H1 (cell line): ENCODE data around the gene INO80. TPM values are rescaled to one million over a fixed set of nuclear protein-coding genes. Genes with fewer than 3 reads are reported as not detected.

Experiments used
- CTCF ChIA-PET: fragments of 300-600 bp; sonication (Branson Sonifier 250); formaldehyde crosslinking; loops from one replicate; lab custom pipeline; 2021; ENCODE audit not compliant: partially characterized antibody; lab: Charles Lee
- POLR2A ChIA-PET: fragments of 300-600 bp; sonication (Branson Sonifier 250); formaldehyde crosslinking; loops from one replicate; lab custom pipeline; 2021; ENCODE audit warnings: inconsistent platforms; ENCODE audit not compliant: partially characterized antibody; lab: Charles Lee
- DNase-seq, 2 experiments: peaks; one replicate each; pipeline versions ENCODE4 v3.0.0 to v3.0.0-alpha.2; 2010 to 2022; ENCODE audit warnings: low spot score in 2 of 2, low read depth in 1 of 2, mixed read lengths in 1 of 2
- FAIRE-seq: peaks from 2 replicates; lab custom pipeline; 2011; peaks lifted over from hg19 to GRCh38; lab: Jason Lieb, UNC
- H2AFZ ChIP-seq: 2 replicates; pipeline ENCODE4 v1.8.1; 2012; ENCODE audit warnings: low read length, inconsistent platforms
- H2AK5ac ChIP-seq: 2 replicates; pipeline ENCODE4 v1.6.1; 2013; ENCODE audit warnings: low read depth, low read length
- H2BK120ac ChIP-seq: replicated peaks from 2 replicates; pipeline ENCODE3; 2013; ENCODE audit warnings: low read depth, low read length, inconsistent platforms
- H2BK12ac ChIP-seq: 2 replicates; pipeline ENCODE4 v1.6.1; 2013; ENCODE audit warnings: low read depth, low read length
- H2BK15ac ChIP-seq: 2 replicates; pipeline ENCODE4 v1.6.1; 2013; ENCODE audit warnings: low read length
- H2BK20ac ChIP-seq: 2 replicates; pipeline ENCODE4 v1.6.1; 2013; ENCODE audit warnings: low read length
- H2BK5ac ChIP-seq: 2 replicates; pipeline ENCODE4 v1.6.1; 2013; ENCODE audit warnings: low read depth, low read length
- H3K14ac ChIP-seq: 2 replicates; pipeline ENCODE4 v1.6.1; 2013; ENCODE audit warnings: inconsistent platforms; ENCODE audit not compliant: insufficient read length
- H3K18ac ChIP-seq: 2 replicates; pipeline ENCODE4 v1.6.1; 2013; ENCODE audit warnings: low read length; ENCODE audit errors: extremely low read depth
- H3K23ac ChIP-seq: 2 replicates; pipeline ENCODE4 v1.6.1; 2013; ENCODE audit warnings: inconsistent platforms; ENCODE audit not compliant: insufficient read length
- H3K23me2 ChIP-seq: 2 replicates; pipeline ENCODE4 v1.6.1; 2013; ENCODE audit warnings: low read depth, low read length
- H3K27ac ChIP-seq: 2 replicates; pipeline ENCODE4 v1.6.1; 2011; ENCODE audit warnings: low read depth, low read length, inconsistent platforms
- H3K27me3 ChIP-seq, 4 experiments: replicated peaks in 1 of 4; 1 replicate in 1 of 4; 2 replicates in 3 of 4; pipeline versions ENCODE4 v1.6.1 to v1.8.1; 2011 to 2013; ENCODE audit warnings: low read length in 3 of 4, mild to moderate bottlenecking in 3 of 4, inconsistent platforms in 2 of 4, mixed read lengths in 2 of 4, moderate library complexity in 1 of 4; ENCODE audit not compliant: control insufficient read depth in 3 of 4, insufficient read depth in 3 of 4; ENCODE audit errors: extremely low read depth in 1 of 4
- H3K36me3 ChIP-seq, 4 experiments: 2 replicates each; pipeline versions ENCODE4 v1.6.1 to v1.8.1; 2011 to 2013; ENCODE audit warnings: mild to moderate bottlenecking in 4 of 4, low read length in 3 of 4, moderate library complexity in 2 of 4, control low read depth in 1 of 4, inconsistent platforms in 1 of 4; ENCODE audit not compliant: insufficient read depth in 4 of 4, control insufficient read depth in 2 of 4
- H3K4ac ChIP-seq: replicated peaks from 2 replicates; pipeline ENCODE3; 2013; ENCODE audit warnings: low read length, low read depth, mixed read lengths, inconsistent platforms; ENCODE audit not compliant: insufficient read length
- H3K4me1 ChIP-seq, 4 experiments: replicated peaks in 1 of 4; 1 replicate in 1 of 4; 2 replicates in 3 of 4; pipeline versions ENCODE4 v1.6.1 to v1.8.1; 2011 to 2013; ENCODE audit warnings: low read length in 3 of 4, inconsistent platforms in 2 of 4, mixed read lengths in 1 of 4; ENCODE audit not compliant: insufficient read depth in 4 of 4, control insufficient read depth in 3 of 4
- H3K4me2 ChIP-seq, 2 experiments: 2 replicates each; pipeline versions ENCODE4 v1.6.1 to v1.8.1; 2011 to 2013; ENCODE audit warnings: low read depth in 2 of 2, low read length in 2 of 2, control low read depth in 1 of 2, inconsistent platforms in 1 of 2, mild to moderate bottlenecking in 1 of 2; ENCODE audit not compliant: insufficient read depth in 1 of 2
- H3K4me3 ChIP-seq, 4 experiments: fragments of 200-600, 300-600 bp in 1 of 4; sonication (generic), shearing (Covaris generic), sonication (Bioruptor Twin) in 1 of 4; 2 replicates each; pipeline versions ENCODE4 v1.5.1 to v1.8.1; 2011 to 2016; ENCODE audit warnings: low read length in 4 of 4, low read depth in 3 of 4, control low read depth in 2 of 4, inconsistent platforms in 2 of 4, mild to moderate bottlenecking in 2 of 4, mixed read lengths in 1 of 4, moderate library complexity in 1 of 4; ENCODE audit not compliant: insufficient read depth in 2 of 4; ENCODE audit errors: extremely low read depth in 1 of 4
- H3K56ac ChIP-seq: replicated peaks from 2 replicates; pipeline ENCODE3; 2013; ENCODE audit warnings: low read depth, mild to moderate bottlenecking, mixed read lengths, low read length, inconsistent platforms; ENCODE audit not compliant: insufficient read length
- H3K79me1 ChIP-seq: 2 replicates; pipeline ENCODE4 v1.6.1; 2013; ENCODE audit warnings: low read depth, low read length, control low read depth
- H3K79me2 ChIP-seq, 2 experiments: 2 replicates each; pipeline versions ENCODE4 v1.6.1 to v1.8.1; 2012 to 2013; ENCODE audit warnings: low read length in 2 of 2, mild to moderate bottlenecking in 2 of 2, inconsistent platforms in 1 of 2; ENCODE audit not compliant: insufficient read depth in 2 of 2, control insufficient read depth in 1 of 2
- H3K9ac ChIP-seq, 4 experiments: replicated peaks in 1 of 4; 1 replicate in 1 of 4; 2 replicates in 3 of 4; pipeline versions ENCODE4 v1.6.1 to v1.8.1; 2011 to 2013; ENCODE audit warnings: low read depth in 3 of 4, low read length in 3 of 4, control low read depth in 2 of 4, mild to moderate bottlenecking in 2 of 4, moderate library complexity in 2 of 4, inconsistent platforms in 1 of 4; ENCODE audit errors: extremely low read depth in 1 of 4
- H3K9me3 ChIP-seq, 2 experiments: 2 replicates each; pipeline versions ENCODE4 v1.6.1 to v1.8.1; 2012 to 2013; ENCODE audit warnings: mild to moderate bottlenecking in 2 of 2, moderate library complexity in 2 of 2, control low read depth in 1 of 2, inconsistent platforms in 1 of 2, low read depth in 1 of 2, low read length in 1 of 2, mixed read lengths in 1 of 2; ENCODE audit not compliant: insufficient read depth in 2 of 2
- H4K20me1 ChIP-seq, 2 experiments: replicated peaks in 1 of 2; 2 replicates each; pipeline versions ENCODE3 to v1.8.1; 2011 to 2013; ENCODE audit warnings: inconsistent platforms in 2 of 2, low read length in 2 of 2, mild to moderate bottlenecking in 1 of 2; ENCODE audit not compliant: insufficient read depth in 2 of 2, control insufficient read depth in 1 of 2
- H4K5ac ChIP-seq: 2 replicates; pipeline ENCODE4 v1.6.1; 2013; ENCODE audit warnings: low read length, low read depth, mixed read lengths, inconsistent platforms; ENCODE audit not compliant: insufficient read length
- H4K8ac ChIP-seq: 2 replicates; pipeline ENCODE4 v1.8.0; 2013; ENCODE audit warnings: mild to moderate bottlenecking, moderate library complexity, low read length, inconsistent platforms; ENCODE audit not compliant: insufficient read depth; ENCODE audit errors: extremely low read depth
- H4K91ac ChIP-seq: replicated peaks from 2 replicates; pipeline ENCODE3; 2013; ENCODE audit warnings: low read length, mixed read lengths, inconsistent platforms; ENCODE audit not compliant: insufficient read length
- ATF3 ChIP-seq: IDR thresholded peaks from 2 replicates; pipeline ENCODE4 v1.6.1; 2011; ENCODE audit warnings: low read depth, mild to moderate bottlenecking, low read length; ENCODE audit not compliant: insufficient read depth
- BACH1 ChIP-seq: IDR thresholded peaks from 2 replicates; pipeline ENCODE4 v1.6.1; 2012; ENCODE audit warnings: low read length, improper control_type of control experiment
- CBX5 ChIP-seq: fragments of 300-800, 300-1000 bp; sonication (generic); IDR thresholded peaks from 2 replicates; pipeline ENCODE4 v1.7.1; 2016; ENCODE audit warnings: antibody characterized with exemption, low read length, low read depth
- EGR1 ChIP-seq: IDR thresholded peaks from 2 replicates; pipeline ENCODE4 v1.6.1; 2011; ENCODE audit warnings: low read depth, low read length, borderline replicate concordance
- JUN ChIP-seq: IDR thresholded peaks from 2 replicates; pipeline ENCODE4 v1.6.1; 2011; ENCODE audit warnings: low read depth, mild to moderate bottlenecking, improper control_type of control experiment, low read length
- JUND ChIP-seq: IDR thresholded peaks from 2 replicates; pipeline ENCODE4 v1.6.1; 2011; ENCODE audit warnings: mild to moderate bottlenecking, improper control_type of control experiment, low read length
- KDM4A ChIP-seq: IDR thresholded peaks from one replicate; pipeline ENCODE4 v1.7.1; 2012; ENCODE audit warnings: low read depth, mild to moderate bottlenecking, moderate library complexity, low read length, inconsistent platforms; ENCODE audit not compliant: severe bottlenecking
- PHF8 ChIP-seq: fragments of 200-600 bp; sonication (generic); conservative IDR thresholded peaks from 2 replicates; pipeline ENCODE4 v1.7.1; 2012; ENCODE audit warnings: low read depth, mild to moderate bottlenecking, inconsistent platforms, low read length, moderate library complexity
- RFX5 ChIP-seq: IDR thresholded peaks from 2 replicates; pipeline ENCODE4 v1.6.1; 2011; ENCODE audit warnings: low read depth, low read length, improper control_type of control experiment, borderline replicate concordance
- RNF2 ChIP-seq: fragments of 200-900, 300-1000 bp; sonication (generic); IDR thresholded peaks from 2 replicates; pipeline ENCODE4 v1.7.1; 2016; ENCODE audit warnings: borderline replicate concordance, low read depth, mild to moderate bottlenecking, antibody characterized with exemption, low read length; ENCODE audit not compliant: poor library complexity, severe bottlenecking; ENCODE audit errors: missing control alignments
- SIN3A ChIP-seq, 2 experiments: IDR thresholded peaks in 1 of 2; conservative IDR thresholded peaks in 1 of 2; 2 replicates each; pipeline ENCODE4 v1.6.1; 2011 to 2012; ENCODE audit warnings: low read length in 2 of 2, improper control_type of control experiment in 1 of 2, low read depth in 1 of 2, mild to moderate bottlenecking in 1 of 2
- SIRT6 ChIP-seq: IDR thresholded peaks from one replicate; pipeline ENCODE4 v1.7.1; 2012; ENCODE audit warnings: low read length, inconsistent platforms
- SP1 ChIP-seq: IDR thresholded peaks from 2 replicates; pipeline ENCODE4 v1.6.1; 2011; ENCODE audit warnings: low read depth, low read length
- WGBS, 2 experiments: shearing (Covaris generic) in 1 of 2; methylation state at CpG; one replicate each; pipeline versions ENCODE4 v1.1.6 to v1.1.7; 2013 to 2015; ENCODE audit warnings: low lambda C conversion rate in 2 of 2, mixed read lengths in 2 of 2, inconsistent platforms in 1 of 2, low coverage in 1 of 2, missing lambda C conversion rate in 1 of 2; ENCODE audit not compliant: insufficient replicate concordance in 2 of 2, insufficient coverage in 1 of 2, insufficient read length in 1 of 2; ENCODE audit errors: extremely low coverage in 1 of 2, missing lambda C conversion rate in 1 of 2; 5-methylcytosine and 5-hydroxymethylcytosine counted together
- polyA plus RNA-seq, 7 experiments: library from polyadenylated mRNA; depleted of rRNA in 3 of 7; stranded (reverse) in 5 of 7; unstranded in 2 of 7; fragments of >200 nt in 5 of 7; fragments of 200-250 nt in 2 of 7; gene quantifications; 1 replicate in 5 of 7; 2 replicates in 1 of 7; 4 replicates in 1 of 7; pipeline versions ENCODE4 v1.2.1 to v1.2.3, GENCODE V29; 2011 to 2013; ENCODE audit warnings: missing spikeins in 2 of 7, mixed read lengths in 2 of 7
- total RNA-seq: library from RNA; stranded (reverse); fragmentation: NEBNext Ultra II Directional; extraction: Animal tissue kit (Norgen Biotek cat#: 25700); gene quantifications from 2 replicates; pipeline ENCODE4 v1.2.1, GENCODE V29; 2021

INO80 gene
- total and polyA plus RNA-seq, 2 of the 8 experiments (the other 6 are each of a cell fraction or from before 2014, with no cell fraction given) = 4.3 to 24.5 TPM

DNA sequence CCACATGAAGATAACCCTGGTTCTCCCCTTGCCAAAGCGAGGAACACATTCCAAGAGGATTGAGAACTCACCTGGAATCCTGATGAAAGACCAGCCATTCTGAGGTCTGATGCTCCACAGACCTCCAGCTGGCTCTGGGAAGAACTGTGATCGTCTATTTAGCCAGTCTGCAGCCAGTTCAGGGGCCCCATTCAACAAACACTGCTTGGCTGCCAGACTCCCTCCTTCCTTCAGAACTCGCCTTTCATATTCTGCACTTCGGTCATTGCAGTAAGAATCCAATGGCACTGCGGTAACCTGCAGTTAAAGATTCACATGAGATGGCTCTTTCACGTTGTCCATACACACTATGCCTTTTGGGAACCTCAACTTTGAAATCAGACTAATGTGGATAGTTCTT lies 95.3 kb downstream of the INO80 start:
- H4K8ac ChIP-seq = no peak overlapping the region
- H3K4me1 ChIP-seq = no peaks in the 10 kb centered on the region
- no peaks in the 10 kb centered on the region for H3K23me2 ChIP-seq
- H3K56ac ChIP-seq = no peak overlapping the region
- H3K27ac ChIP-seq = no peak overlapping the region
- WGBS, 2 experiments = 86% methylated on average over 6 of the region's 6 CpGs; no CpG with 5 or more reads in 1 of the 2 experiments
- H3K18ac ChIP-seq = no peak overlapping the region
- H3K14ac ChIP-seq = no peak overlapping the region
- no peaks in the 10 kb centered on the region for H3K27me3 ChIP-seq
- no peak overlapping the region for H2BK20ac ChIP-seq
- ChIA-PET CTCF (interaction anchor here (0.8 to 13.4 kb wide), 13 partner anchors 9 to 115 kb away, joined by 3 to 257 read pairs (median 7); no protein-coding TSS in a partner anchor), POLR2A (interaction anchor here (0.9 kb wide), 1 partner anchor 291 kb away, joined by 3 read pairs; no protein-coding TSS in a partner anchor)
- no peak overlapping the region for H2BK5ac ChIP-seq
- H3K36me3 ChIP-seq = peaks cover 0 to 32% (median 20%) of the 10 kb centered on the region in 4 experiments; a peak in 6 of 8 replicates
- H3K9ac ChIP-seq = no peak overlapping the region; a peak in 1 of 7 replicates
- no peak overlapping the region for H2BK15ac ChIP-seq
- FAIRE-seq = no peak
- no peak overlapping the region for H3K4ac ChIP-seq
- H3K79me1 ChIP-seq = peaks cover 2% of the 10 kb centered on the region; the same call in 1 of the 2 replicates
- H3K23ac ChIP-seq = no peak overlapping the region
- no peak overlapping the region for H4K5ac ChIP-seq
- no peak overlapping the region for H2AK5ac ChIP-seq
- no peak overlapping the region for H3K4me2 ChIP-seq
- H2AFZ ChIP-seq = no peak overlapping the region
- no peak for DNase-seq
- no peaks in the 10 kb centered on the region for H3K9me3 ChIP-seq
- H2BK12ac ChIP-seq = no peak overlapping the region
- peaks cover 0 to 7% of the 10 kb centered on the region in 2 experiments for H4K20me1 ChIP-seq
- H3K79me2 ChIP-seq = no peaks in the 10 kb centered on the region
- H2BK120ac ChIP-seq = no peak overlapping the region
- no peak overlapping the region for H3K4me3 ChIP-seq
- no peak overlapping the region for H4K91ac ChIP-seq
- TF ChIP-seq RFX5 (no peak), KDM4A (no peak), ATF3 (no peak), CBX5 (no peak), SIN3A (conservative IDR thresholded peaks at IDR 0.05 in 1 of 2, IDR thresholded peaks at IDR 0.05 in 1 of 2; ENCODE audit: low read depth in 1 of 2, low read length in 2 of 2) (no peak), SP1 (no peak), JUN (no peak), PHF8 (no peak), BACH1 (no peak), EGR1 (no peak), JUND (no peak), RNF2 (no peak), SIRT6 (no peak)
